Activated CD4-positive, alpha-beta T cell treated with anti-CD3 and anti-CD28 coated beads, Interleukin-2, amount 10 ng/mL, durations not matched to agents 7 days and 5 days (primary cell): ENCODE data around the gene CDHR1. TPM values are rescaled to one million over a fixed set of nuclear protein-coding genes. Genes with fewer than 3 reads are reported as not detected.
A peak's percentile ranks its signal among the peaks of the same experiment; 100 is the strongest.

Source experiments
- CTCF ChIA-PET: fragments of 350-600 bp; sonication (Branson Sonifier 250); formaldehyde crosslinking; loops from one replicate; lab custom pipeline; 2021; ENCODE audit warnings: antibody characterized with exemption; lab: Charles Lee
- POLR2A ChIA-PET: fragments of 350-600 bp; sonication (Branson Sonifier 250); formaldehyde crosslinking; loops from one replicate; lab custom pipeline; 2021; ENCODE audit warnings: antibody characterized with exemption; lab: Charles Lee
- DNase-seq: peaks from one replicate; pipeline ENCODE4 v3.0.0-alpha.2; 2020
- H3K27ac Mint-ChIP-seq: one replicate; pipeline ENCODE4 v1.8.0; 2021; ENCODE audit warnings: mild to moderate bottlenecking, moderate library complexity, mixed read lengths
- H3K27me3 Mint-ChIP-seq: one replicate; pipeline ENCODE4 v1.8.0; 2021; ENCODE audit warnings: mixed read lengths
- H3K36me3 Mint-ChIP-seq: one replicate; pipeline ENCODE4 v1.8.0; 2021; ENCODE audit warnings: low read depth, mixed read lengths
- H3K4me1 Mint-ChIP-seq: one replicate; pipeline ENCODE4 v1.8.0; 2021; ENCODE audit warnings: mixed read lengths
- H3K4me3 Mint-ChIP-seq: one replicate; pipeline ENCODE4 v1.8.0; 2021; ENCODE audit warnings: mild to moderate bottlenecking, moderate library complexity, mixed read lengths
- H3K9me3 Mint-ChIP-seq: one replicate; pipeline ENCODE4 v1.8.0; 2021; ENCODE audit warnings: mixed read lengths
- total RNA-seq, 2 experiments: library from RNA; stranded (reverse); gene quantifications; one replicate each; pipeline ENCODE4 v1.2.3, GENCODE V29; 2021

The CDHR1 gene
- total RNA-seq, 2 experiments from 2014 or later, result 0.07 TPM; not detected in 1

- Mint-ChIP-seq H3K36me3 (no peaks in the 10 kb centered on the region), H3K27ac (no peak overlapping the region), H3K9me3 (no peaks in the 10 kb centered on the region), H3K4me1 (peaks cover 2% of the 10 kb centered on the region), H3K27me3 (peaks cover 7% of the 10 kb centered on the region), H3K4me3 (no peak overlapping the region)
- no peak for DNase-seq
- ChIA-PET POLR2A (no interaction called here), CTCF (interaction anchor here (1.6 kb wide), 1 partner anchor 9 kb away, joined by 8 read pairs; no protein-coding TSS in a partner anchor)
These were observed 11.7 kb downstream of the CDHR1 start for GRCh38 chr10:84205853-84206525.

DNA sequence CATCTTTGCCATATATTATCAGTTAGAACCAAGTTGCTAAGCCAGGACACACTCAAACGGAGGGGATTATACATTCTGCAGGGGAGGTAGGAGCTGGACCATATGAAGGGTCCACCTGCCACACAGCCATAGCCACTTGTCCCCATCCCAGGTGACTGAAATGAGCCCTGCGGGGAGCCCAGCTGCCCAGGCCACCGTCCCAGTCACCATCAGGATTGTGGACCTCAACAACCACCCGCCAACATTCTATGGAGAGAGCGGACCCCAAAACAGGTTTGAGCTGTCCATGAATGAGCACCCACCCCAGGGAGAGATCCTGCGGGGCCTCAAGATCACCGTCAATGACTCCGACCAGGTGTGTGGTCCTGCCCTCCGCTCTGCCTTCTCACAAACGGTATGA is 13.7 kb downstream of the CDHR1 start:
- CTCF ChIA-PET, result interaction anchor here (0.8 to 1.7 kb wide), 3 partner anchors 15 to 69 kb away, joined by 3 to 6 read pairs (median 3); partner anchors contain the start of gene GHITM
- no peaks in the 10 kb centered on the region for H3K36me3 Mint-ChIP-seq
- POLR2A ChIA-PET, result no interaction called here

GRCh38 chr10:84211566-84211965 is 17.2 kb downstream of the CDHR1 start:
- Mint-ChIP-seq H3K36me3 (no peaks in the 10 kb centered on the region), H3K27ac (no peak overlapping the region), H3K4me3 (no peak overlapping the region), H3K9me3 (no peaks in the 10 kb centered on the region), H3K27me3 (peaks cover 7% of the 10 kb centered on the region), H3K4me1 (no peaks in the 10 kb centered on the region)
- CTCF ChIA-PET, result interaction anchor here (2.6 kb wide), 1 partner anchor 64 kb away, joined by 7 read pairs; no protein-coding TSS in a partner anchor
- DNase-seq, result no peak
- POLR2A ChIA-PET, result no interaction called here

More for the DNA sequence above, 13.7 kb downstream of the CDHR1 start:
- no peak for DNase-seq
- no peak overlapping the region for H3K4me3 Mint-ChIP-seq
- peaks cover 7% of the 10 kb centered on the region for H3K27me3 Mint-ChIP-seq
- no peak overlapping the region for H3K27ac Mint-ChIP-seq
- H3K9me3 Mint-ChIP-seq, result no peaks in the 10 kb centered on the region
- peaks cover 2% of the 10 kb centered on the region for H3K4me1 Mint-ChIP-seq

DNA sequence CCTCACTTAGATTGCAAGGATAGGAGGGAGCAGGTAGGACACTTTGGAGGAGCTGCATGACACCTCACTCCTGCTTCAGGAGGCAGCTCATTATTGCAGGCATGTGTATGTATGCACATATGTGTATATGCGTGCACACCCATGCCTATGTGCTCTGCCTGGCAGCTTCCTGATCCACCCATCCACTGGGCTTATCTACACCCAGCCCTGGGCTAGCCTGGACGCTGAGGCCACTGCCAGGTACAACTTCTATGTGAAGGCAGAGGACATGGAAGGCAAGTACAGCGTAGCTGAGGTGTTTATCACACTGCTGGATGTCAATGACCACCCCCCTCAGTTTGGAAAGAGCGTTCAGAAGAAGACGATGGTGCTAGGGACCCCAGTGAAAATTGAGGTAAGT is 17.7 kb downstream of the CDHR1 start:
- H3K27me3 Mint-ChIP-seq, result peaks cover 3% of the 10 kb centered on the region
- no peak overlapping the region for H3K27ac Mint-ChIP-seq
- H3K9me3 Mint-ChIP-seq, result no peaks in the 10 kb centered on the region
- no peak overlapping the region for H3K4me3 Mint-ChIP-seq
- H3K4me1 Mint-ChIP-seq, result no peaks in the 10 kb centered on the region
- ChIA-PET POLR2A (no interaction called here), CTCF (interaction anchor here (2.6 kb wide), 1 partner anchor 64 kb away, joined by 7 read pairs; no protein-coding TSS in a partner anchor)
- H3K36me3 Mint-ChIP-seq, result no peaks in the 10 kb centered on the region
- DNase-seq, result no peak

DNA sequence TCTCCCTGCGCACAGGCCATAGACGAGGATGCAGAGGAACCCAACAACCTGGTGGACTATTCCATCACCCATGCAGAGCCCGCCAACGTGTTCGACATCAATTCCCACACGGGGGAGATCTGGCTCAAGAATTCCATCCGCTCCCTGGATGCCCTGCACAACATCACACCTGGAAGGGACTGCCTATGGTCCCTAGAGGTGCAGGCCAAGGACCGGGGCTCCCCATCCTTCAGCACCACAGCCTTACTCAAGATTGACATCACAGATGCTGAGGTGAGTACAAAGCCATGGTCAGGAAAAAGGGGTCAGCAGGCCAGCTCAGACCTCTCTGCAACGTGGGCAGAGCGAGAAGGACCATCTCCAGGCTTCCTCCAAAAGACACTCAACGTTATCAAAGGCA is 18.7 kb downstream of the CDHR1 start:
- H3K9me3 Mint-ChIP-seq, result no peaks in the 10 kb centered on the region
- no peaks in the 10 kb centered on the region for H3K36me3 Mint-ChIP-seq
- H3K27ac Mint-ChIP-seq, result no peak overlapping the region
- H3K27me3 Mint-ChIP-seq, result no peaks in the 10 kb centered on the region
- CTCF ChIA-PET, result interaction anchor here (2.6 kb wide), 1 partner anchor 65 kb away, joined by 7 read pairs; no protein-coding TSS in a partner anchor
- no peak overlapping the region for H3K4me3 Mint-ChIP-seq
- no peak for DNase-seq
- no peaks in the 10 kb centered on the region for H3K4me1 Mint-ChIP-seq
- POLR2A ChIA-PET, result no interaction called here

DNA sequence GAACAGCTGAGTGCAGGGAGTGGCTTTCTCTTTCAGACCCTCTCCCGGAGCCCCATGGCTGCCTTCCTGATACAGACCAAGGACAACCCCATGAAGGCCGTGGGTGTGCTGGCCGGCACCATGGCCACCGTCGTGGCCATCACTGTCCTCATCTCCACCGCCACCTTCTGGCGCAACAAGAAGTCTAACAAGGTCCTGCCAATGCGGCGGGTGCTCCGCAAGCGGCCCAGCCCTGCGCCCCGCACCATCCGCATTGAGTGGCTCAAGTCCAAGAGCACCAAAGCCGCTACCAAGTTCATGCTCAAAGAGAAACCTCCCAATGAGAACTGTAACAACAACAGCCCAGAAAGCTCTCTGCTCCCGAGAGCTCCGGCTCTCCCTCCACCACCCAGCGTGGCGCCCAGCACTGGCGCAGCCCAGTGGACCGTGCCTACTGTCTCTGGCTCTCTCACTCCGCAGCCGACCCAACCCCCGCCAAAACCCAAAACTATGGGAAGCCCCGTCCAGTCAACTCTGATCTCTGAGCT is 19.8 kb downstream of the CDHR1 start:
- ChIA-PET CTCF (interaction anchor here (0.9 to 2.1 kb wide), 6 partner anchors 8 to 326 kb away, joined by 3 to 8 read pairs (median 4); partner anchors contain the start of gene RGR), POLR2A (no interaction called here)
- DNase-seq, result no peak
- H3K36me3 Mint-ChIP-seq, result no peaks in the 10 kb centered on the region
- H3K9me3 Mint-ChIP-seq, result no peaks in the 10 kb centered on the region
- H3K4me1 Mint-ChIP-seq, result no peaks in the 10 kb centered on the region
- peak overlapping the region; percentile 20 for H3K4me3 Mint-ChIP-seq
- H3K27ac Mint-ChIP-seq, result no peak overlapping the region
- no peaks in the 10 kb centered on the region for H3K27me3 Mint-ChIP-seq

DNA sequence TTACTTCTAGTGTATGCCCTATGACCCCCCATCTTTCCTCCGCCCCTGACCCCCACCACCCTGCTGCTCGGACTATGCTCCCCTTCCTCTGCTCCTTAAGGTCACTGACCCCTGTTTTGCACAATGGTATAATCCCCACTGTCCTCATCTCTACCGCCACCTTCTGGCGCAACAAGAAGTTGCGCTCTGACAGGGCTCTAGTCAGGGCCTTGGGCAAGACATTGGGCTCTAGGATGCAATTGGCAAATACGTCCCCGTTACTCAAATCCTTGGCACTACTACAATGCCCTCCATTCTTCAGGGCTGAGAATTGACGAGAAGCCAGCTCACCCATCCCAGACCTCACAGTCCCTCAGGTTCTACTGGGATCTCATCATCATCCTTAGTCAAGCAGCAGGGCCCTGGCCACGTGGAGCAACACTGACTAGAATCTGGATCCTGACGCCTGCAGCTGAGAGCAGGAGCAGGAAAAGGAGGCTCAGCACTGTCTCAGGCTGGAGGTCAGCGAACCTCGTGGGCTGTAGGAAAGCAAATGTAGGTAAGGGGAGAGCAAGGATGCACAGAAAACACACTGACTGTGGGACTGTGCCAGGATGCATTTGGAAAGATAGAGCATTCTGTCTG is 20.4 kb downstream of the CDHR1 start:
- ChIA-PET CTCF (interaction anchor here (0.7 to 2.1 kb wide), 7 partner anchors 9 to 326 kb away, joined by 3 to 8 read pairs (median 4); partner anchors contain the start of gene RGR), POLR2A (no interaction called here)
- Mint-ChIP-seq H3K9me3 (peaks cover 5% of the 10 kb centered on the region), H3K36me3 (no peaks in the 10 kb centered on the region), H3K4me1 (no peaks in the 10 kb centered on the region), H3K27me3 (no peaks in the 10 kb centered on the region), H3K27ac (no peak overlapping the region), H3K4me3 (peak overlapping the region; percentile 20)
- peak; percentile 54 for DNase-seq

DNA sequence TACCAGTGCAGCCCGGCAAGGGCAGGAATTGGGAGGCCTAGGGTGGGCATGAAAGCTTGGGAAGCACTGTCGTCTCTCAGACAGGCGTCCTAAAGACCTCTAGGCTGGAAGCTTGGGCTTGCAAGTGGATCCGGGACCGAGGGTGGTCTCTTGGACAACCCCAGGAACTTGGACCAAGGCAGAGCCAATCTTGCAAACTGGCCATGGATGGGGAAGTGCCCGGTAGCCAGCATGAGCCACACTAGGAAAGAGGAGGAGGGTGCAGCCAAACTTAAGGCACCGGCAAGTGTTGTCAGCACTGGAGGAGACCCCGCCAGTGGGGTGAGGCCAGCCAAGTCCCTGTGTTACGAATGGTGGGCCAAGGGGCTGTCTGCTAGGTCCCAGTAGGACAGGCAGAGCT is 22.5 kb downstream of the CDHR1 start:
- DNase-seq, result no peak
- no peaks in the 10 kb centered on the region for H3K4me1 Mint-ChIP-seq
- H3K27me3 Mint-ChIP-seq, result no peaks in the 10 kb centered on the region
- H3K27ac Mint-ChIP-seq, result no peak overlapping the region
- H3K36me3 Mint-ChIP-seq, result no peaks in the 10 kb centered on the region
- H3K9me3 Mint-ChIP-seq, result peaks cover 5% of the 10 kb centered on the region
- ChIA-PET CTCF (no interaction called here), POLR2A (no interaction called here)
- H3K4me3 Mint-ChIP-seq, result no peak overlapping the region

DNA sequence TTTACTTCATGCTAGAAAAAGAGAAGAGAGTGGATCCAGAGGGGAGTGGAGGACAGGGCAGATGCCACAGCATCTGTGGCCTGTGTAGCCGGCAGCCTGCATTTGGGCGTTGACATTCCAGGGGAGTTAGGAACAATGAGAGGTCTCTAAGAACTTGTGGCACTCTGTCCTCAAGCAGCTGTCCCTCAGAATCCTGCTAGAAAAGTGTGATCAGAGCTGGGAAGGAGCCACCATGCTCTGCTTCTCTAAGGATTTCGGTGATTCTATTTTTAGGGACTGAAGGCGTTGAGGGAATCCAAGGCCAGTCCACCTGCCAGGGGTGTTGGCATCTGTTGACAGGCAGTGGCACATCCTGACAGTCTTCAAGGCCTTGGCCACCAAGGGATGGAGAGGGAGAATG is 23.4 kb downstream of the CDHR1 start:
- H3K27me3 Mint-ChIP-seq, result no peaks in the 10 kb centered on the region
- no peaks in the 10 kb centered on the region for H3K4me1 Mint-ChIP-seq
- H3K27ac Mint-ChIP-seq, result no peak overlapping the region
- CTCF ChIA-PET, result interaction anchor here (0.5 kb wide), 1 partner anchor 151 kb away, joined by 3 read pairs; no protein-coding TSS in a partner anchor
- DNase-seq, result no peak
- POLR2A ChIA-PET, result no interaction called here
- H3K9me3 Mint-ChIP-seq, result peaks cover 5% of the 10 kb centered on the region
- H3K4me3 Mint-ChIP-seq, result no peak overlapping the region
- H3K36me3 Mint-ChIP-seq, result no peaks in the 10 kb centered on the region

DNA sequence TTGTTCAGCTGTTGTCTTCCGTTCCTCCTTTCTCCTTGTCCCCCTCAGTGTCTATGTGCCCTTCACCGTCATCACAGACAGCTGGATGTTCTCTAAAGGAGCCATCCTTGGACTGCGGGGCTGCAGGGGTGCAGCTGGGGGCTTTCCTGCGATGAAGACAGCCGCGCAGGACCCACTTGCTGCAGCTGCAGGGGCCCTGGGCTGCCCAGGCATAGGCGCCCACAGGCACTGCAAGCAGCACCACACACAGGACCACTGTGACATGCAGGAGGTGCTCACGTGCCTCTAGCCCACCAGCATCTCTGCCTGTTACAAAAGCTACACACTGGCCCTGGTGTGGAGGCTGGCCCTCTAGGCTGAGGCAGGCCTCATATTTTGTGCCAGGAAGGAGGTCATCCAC is 27.6 kb downstream of the CDHR1 start:
- no peak for DNase-seq
- H3K4me3 Mint-ChIP-seq, result no peak overlapping the region
- no peak overlapping the region for H3K27ac Mint-ChIP-seq
- peaks cover 5% of the 10 kb centered on the region for H3K9me3 Mint-ChIP-seq
- CTCF ChIA-PET, result no interaction called here
- peaks cover 14% of the 10 kb centered on the region for H3K27me3 Mint-ChIP-seq
- H3K4me1 Mint-ChIP-seq, result no peaks in the 10 kb centered on the region
- POLR2A ChIA-PET, result no interaction called here
- H3K36me3 Mint-ChIP-seq, result no peaks in the 10 kb centered on the region

DNA sequence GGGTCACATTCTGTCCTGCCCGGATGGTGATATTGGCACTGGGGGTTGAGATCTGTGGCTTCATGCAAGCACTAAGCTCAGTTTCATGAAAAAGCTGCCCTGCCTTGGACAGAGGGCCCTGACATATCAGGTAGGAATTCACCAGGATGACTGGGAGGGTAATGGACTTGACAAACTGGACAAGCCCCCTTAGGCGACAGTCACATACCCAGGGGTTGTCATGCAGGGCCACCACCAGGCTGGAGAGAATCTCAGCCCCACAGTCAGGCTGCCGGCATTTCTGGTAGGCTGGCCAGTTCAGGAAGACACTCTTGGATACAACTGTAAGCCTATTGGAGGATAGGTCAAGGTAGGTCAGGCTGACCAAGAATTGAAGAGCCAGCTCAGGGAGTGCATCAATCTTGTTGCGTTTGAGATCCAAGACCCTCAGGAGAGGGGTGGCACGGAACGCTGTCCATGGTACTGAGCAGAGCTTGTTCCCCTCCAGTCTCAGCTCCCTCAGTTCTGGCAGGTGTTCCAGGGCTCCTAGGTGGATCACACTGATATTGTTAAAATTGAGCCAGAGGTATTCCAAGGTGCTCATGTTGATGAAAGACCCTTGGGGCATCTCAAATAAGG is 30.2 kb downstream of the CDHR1 start:
- Mint-ChIP-seq H3K4me1 (no peaks in the 10 kb centered on the region), H3K27ac (no peak overlapping the region), H3K27me3 (peaks cover 24% of the 10 kb centered on the region), H3K36me3 (no peaks in the 10 kb centered on the region), H3K9me3 (peaks cover 2% of the 10 kb centered on the region), H3K4me3 (no peak overlapping the region)
- ChIA-PET CTCF (interaction anchor here (0.6 kb wide), 1 partner anchor 246 kb away, joined by 3 read pairs; no protein-coding TSS in a partner anchor), POLR2A (no interaction called here)
- no peak for DNase-seq

- no peak for DNase-seq
- Mint-ChIP-seq H3K4me3 (no peak within 1 kb of the TSS), H3K36me3 (no peaks in the 10 kb centered on the region), H3K27ac (no peak within 1 kb of the TSS), H3K4me1 (no peaks in the 10 kb centered on the region), H3K9me3 (no peaks in the 10 kb centered on the region), H3K27me3 (peaks cover 24% of the 10 kb centered on the region)
- ChIA-PET CTCF (interaction anchor here (2.4 kb wide), 1 partner anchor 11 kb away, joined by 6 read pairs; no protein-coding TSS in a partner anchor), POLR2A (no interaction called here)
These were observed 31.3 kb downstream of the CDHR1 start, which contains the start of gene LRIT2 for GRCh38 chr10:84225427-84226173. Gene LRIT2 (minus strand): TSS chr10:84225544. CDS start chr10:84225520, 24 bp downstream.
